BJ (cell line): ENCODE results near the gene KCTD17. TPM values are rescaled to one million over a fixed set of nuclear protein-coding genes. Genes with fewer than 3 reads are reported as not detected.

Experiments used
- CTCF ChIA-PET: fragments of 350-600 bp; formaldehyde crosslinking; extraction: SDS; loops from one replicate; lab custom pipeline; 2021; ENCODE audit warnings: antibody characterized with exemption, inconsistent platforms; lab: Yijun Ruan, JAX
- POLR2A ChIA-PET: fragments of 300-600 bp; sonication (Branson Sonifier 250); formaldehyde crosslinking; extraction: SDS; loops from one replicate; lab custom pipeline; 2021; ENCODE audit warnings: antibody characterized with exemption; lab: Charles Lee
- DNase-seq: peaks from one replicate; pipeline ENCODE4 v3.0.0-alpha.2; 2011; ENCODE audit warnings: low read depth
- H3K27me3 ChIP-seq: 2 replicates; pipeline ENCODE4 v1.6.0; 2011; ENCODE audit warnings: low read length; ENCODE audit not compliant: control insufficient read depth, insufficient read depth
- H3K36me3 ChIP-seq: 2 replicates; pipeline ENCODE4 v1.5.1; 2011; ENCODE audit warnings: low read length; ENCODE audit not compliant: control insufficient read depth, insufficient read depth
- H3K4me3 ChIP-seq: 2 replicates; pipeline ENCODE4 v1.5.1; 2011; ENCODE audit warnings: low read depth, mild to moderate bottlenecking, control low read depth, low read length
- polyA plus RNA-seq: library from polyadenylated mRNA; depleted of rRNA; stranded (reverse); fragments of >200 nt; gene quantifications from 2 replicates; pipeline ENCODE4 v1.2.3, GENCODE V29; 2011
- TF ChIP-seq, protein P1 (sequence below): IDR thresholded peaks from 2 replicates; pipeline ENCODE4 v1.5.1; 2011; ENCODE audit warnings: low read depth, mild to moderate bottlenecking, control low read depth, inconsistent platforms, low read length, moderate library complexity; ENCODE audit not compliant: insufficient read depth

The KCTD17 gene
- polyA plus RNA-seq, 1 experiment: 36.3 TPM

GRCh38 chr22:37075822-37076433, 24.4 kb downstream of the KCTD17 start:
- ChIA-PET CTCF (interaction anchor here (1.0 to 2.1 kb wide), 4 partner anchors 11 to 184 kb away, joined by 3 to 13 read pairs (median 6); no protein-coding TSS in a partner anchor), POLR2A (interaction anchor here (0.9 kb wide), 1 partner anchor 12 kb away, joined by 4 read pairs; no protein-coding TSS in a partner anchor)
- peaks cover 4% of the 10 kb centered on the region for H3K27me3 ChIP-seq
- no peaks in the 10 kb centered on the region for H3K36me3 ChIP-seq
- H3K4me3 ChIP-seq: no peak overlapping the region
- no peak for DNase-seq
- TF ChIP-seq, protein P1, sequence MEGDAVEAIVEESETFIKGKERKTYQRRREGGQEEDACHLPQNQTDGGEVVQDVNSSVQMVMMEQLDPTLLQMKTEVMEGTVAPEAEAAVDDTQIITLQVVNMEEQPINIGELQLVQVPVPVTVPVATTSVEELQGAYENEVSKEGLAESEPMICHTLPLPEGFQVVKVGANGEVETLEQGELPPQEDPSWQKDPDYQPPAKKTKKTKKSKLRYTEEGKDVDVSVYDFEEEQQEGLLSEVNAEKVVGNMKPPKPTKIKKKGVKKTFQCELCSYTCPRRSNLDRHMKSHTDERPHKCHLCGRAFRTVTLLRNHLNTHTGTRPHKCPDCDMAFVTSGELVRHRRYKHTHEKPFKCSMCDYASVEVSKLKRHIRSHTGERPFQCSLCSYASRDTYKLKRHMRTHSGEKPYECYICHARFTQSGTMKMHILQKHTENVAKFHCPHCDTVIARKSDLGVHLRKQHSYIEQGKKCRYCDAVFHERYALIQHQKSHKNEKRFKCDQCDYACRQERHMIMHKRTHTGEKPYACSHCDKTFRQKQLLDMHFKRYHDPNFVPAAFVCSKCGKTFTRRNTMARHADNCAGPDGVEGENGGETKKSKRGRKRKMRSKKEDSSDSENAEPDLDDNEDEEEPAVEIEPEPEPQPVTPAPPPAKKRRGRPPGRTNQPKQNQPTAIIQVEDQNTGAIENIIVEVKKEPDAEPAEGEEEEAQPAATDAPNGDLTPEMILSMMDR: no peak

GRCh38 chr22:37077802-37078448, 26.4 kb downstream of the KCTD17 start:
- H3K4me3 ChIP-seq: no peak overlapping the region
- no peak for DNase-seq
- ChIA-PET POLR2A (no interaction called here), CTCF (interaction anchor here (0.8 to 2.1 kb wide), 7 partner anchors 63 to 182 kb away, joined by 3 to 13 read pairs (median 5); no protein-coding TSS in a partner anchor)
- TF ChIP-seq, protein P1: peak; percentile 99
- no peaks in the 10 kb centered on the region for H3K36me3 ChIP-seq
- H3K27me3 ChIP-seq: peaks cover 8% of the 10 kb centered on the region

DNA sequence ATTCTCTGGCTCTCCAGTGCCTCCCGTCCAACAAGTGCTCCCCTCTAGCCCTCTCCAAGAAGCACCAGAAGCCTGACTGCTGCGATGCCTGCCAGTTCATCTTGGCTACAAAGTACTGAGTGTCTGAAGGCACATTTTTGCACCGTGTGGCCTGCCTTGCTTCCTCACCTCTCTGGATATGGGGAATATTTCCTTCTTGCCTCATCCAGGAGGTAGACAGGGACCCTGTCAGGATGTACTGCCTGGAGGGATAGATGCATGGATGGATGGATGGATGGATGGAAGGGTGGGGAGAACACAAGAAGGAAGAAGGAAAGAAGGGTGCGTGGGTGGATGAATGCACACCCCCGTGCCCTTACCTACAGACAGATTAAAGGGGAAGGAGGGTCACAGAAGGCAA, 27.6 kb downstream of the KCTD17 start:
- no peak overlapping the region for H3K4me3 ChIP-seq
- ChIA-PET POLR2A (no interaction called here), CTCF (interaction anchor here (0.7 to 2.3 kb wide), 5 partner anchors 25 to 180 kb away, joined by 3 to 8 read pairs (median 5); no protein-coding TSS in a partner anchor)
- no peak for DNase-seq
- peaks cover 8% of the 10 kb centered on the region for H3K27me3 ChIP-seq
- H3K36me3 ChIP-seq: no peaks in the 10 kb centered on the region
- TF ChIP-seq, protein P1: no peak

GRCh38 chr22:37079668-37080171, 28.2 kb downstream of the KCTD17 start:
- Histone ChIP-seq H3K36me3 (no peaks in the 10 kb centered on the region), H3K27me3 (peaks cover 8% of the 10 kb centered on the region), H3K4me3 (no peak overlapping the region)
- no peak for DNase-seq
- CTCF ChIA-PET: interaction anchor here (0.6 to 2.3 kb wide), 7 partner anchors 25 to 180 kb away, joined by 3 to 8 read pairs (median 3); no protein-coding TSS in a partner anchor
- TF ChIP-seq, protein P1: no peak
- POLR2A ChIA-PET: no interaction called here

DNA sequence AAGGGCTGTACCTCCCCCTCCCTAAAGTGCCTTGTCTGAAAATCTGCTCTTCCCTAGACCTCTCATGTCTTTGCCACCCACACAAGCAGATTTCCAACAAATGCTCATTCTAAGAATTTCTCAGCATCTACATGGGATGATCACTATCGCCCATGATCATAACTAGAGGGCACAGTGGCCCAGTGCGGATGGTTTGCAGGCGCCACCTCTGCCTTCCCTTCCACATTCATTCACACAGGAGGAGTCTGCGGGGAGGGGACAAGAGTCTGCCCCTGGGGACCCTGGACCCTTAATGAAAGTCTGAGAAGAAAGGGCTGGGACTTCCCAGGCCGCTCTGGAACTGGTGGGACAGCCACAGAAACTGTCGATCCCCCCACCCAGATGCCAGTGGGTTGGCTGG, 28.9 kb downstream of the KCTD17 start:
- CTCF ChIA-PET: interaction anchor here (0.8 to 2.3 kb wide), 3 partner anchors 40 to 179 kb away, joined by 3 to 7 read pairs (median 5); no protein-coding TSS in a partner anchor
- Histone ChIP-seq H3K36me3 (no peaks in the 10 kb centered on the region), H3K4me3 (no peak overlapping the region), H3K27me3 (peaks cover 8% of the 10 kb centered on the region)
- no peak for DNase-seq
- TF ChIP-seq, protein P1: no peak
- POLR2A ChIA-PET: no interaction called here
